Fibroblast of lung (primary cell): ENCODE data around the gene PLK4. TPM values are rescaled to one million over a fixed set of nuclear protein-coding genes. Genes with fewer than 3 reads are reported as not detected.
"Not testable (repeated sequence)": the region's sequence is repeated elsewhere in the genome, so short reads cannot be mapped to it uniquely, and the experiment has no call there.

Experiments used
- DNase-seq, 2 donors: peaks; one replicate each; pipeline versions ENCODE4 v3.0.0 to v3.0.0-alpha.2; 2010; ENCODE audit warnings: low read depth in 2 of 2
- H2AFZ ChIP-seq: 2 replicates; pipeline ENCODE4 v1.5.1; 2012; ENCODE audit warnings: low read length, control low read depth, inconsistent platforms
- H3K27ac ChIP-seq: 2 replicates; pipeline ENCODE4 v1.5.1; 2011; ENCODE audit warnings: low read length, control low read depth; ENCODE audit not compliant: insufficient read depth
- H3K27me3 ChIP-seq: 2 replicates; pipeline ENCODE4 v1.5.1; 2011; ENCODE audit warnings: mild to moderate bottlenecking, low read length; ENCODE audit not compliant: control insufficient read depth, insufficient read depth
- H3K36me3 ChIP-seq: 2 replicates; pipeline ENCODE4 v1.5.1; 2011; ENCODE audit warnings: low read length; ENCODE audit not compliant: control insufficient read depth, insufficient read depth
- H3K4me1 ChIP-seq: 2 replicates; pipeline ENCODE4 v1.5.1; 2011; ENCODE audit warnings: low read length; ENCODE audit not compliant: control insufficient read depth, insufficient read depth; ENCODE audit errors: extremely low read depth
- H3K4me2 ChIP-seq: 2 replicates; pipeline ENCODE4 v1.5.1; 2011; ENCODE audit warnings: low read length, control low read depth; ENCODE audit not compliant: insufficient read depth; ENCODE audit errors: extremely low read depth
- H3K4me3 ChIP-seq, 4 experiments: fragments of 200-600 bp in 1 of 4; sonication (generic) in 1 of 4; replicated peaks in 1 of 4; 2 replicates each; pipeline ENCODE4 v1.5.1; 2011 to 2016; ENCODE audit warnings: low read length in 4 of 4, low read depth in 3 of 4, mild to moderate bottlenecking in 3 of 4, control low read depth in 2 of 4, inconsistent platforms in 1 of 4, mixed read lengths in 1 of 4; ENCODE audit not compliant: insufficient read depth in 1 of 4; ENCODE audit errors: control extremely low read depth in 1 of 4
- H3K79me2 ChIP-seq: 2 replicates; pipeline ENCODE4 v1.5.1; 2012; ENCODE audit warnings: mild to moderate bottlenecking, low read length, inconsistent platforms; ENCODE audit not compliant: control insufficient read depth, insufficient read depth
- H3K9ac ChIP-seq: 2 replicates; pipeline ENCODE4 v1.5.1; 2011; ENCODE audit warnings: mild to moderate bottlenecking, low read length, control low read depth; ENCODE audit not compliant: insufficient read depth
- H3K9me3 ChIP-seq: 2 replicates; pipeline ENCODE4 v1.5.1; 2012; ENCODE audit warnings: low read depth, low read length; ENCODE audit not compliant: control insufficient read depth, insufficient read depth
- H4K20me1 ChIP-seq: 2 replicates; pipeline ENCODE4 v1.5.1; 2011; ENCODE audit warnings: low read length; ENCODE audit not compliant: control insufficient read depth, insufficient read depth; ENCODE audit errors: extremely low read depth
- EZH2 ChIP-seq: IDR thresholded peaks from 2 replicates; pipeline ENCODE4 v1.5.1; 2012; ENCODE audit warnings: low read length, control low read depth, mild to moderate bottlenecking; ENCODE audit errors: missing control alignments
- polyA plus RNA-seq, 2 donors: library from polyadenylated mRNA; depleted of rRNA in 1 of 2; stranded (reverse) in 1 of 2; unstranded in 1 of 2; fragments of >200 nt; gene quantifications; 2 replicates each; pipeline ENCODE4 v1.2.1, GENCODE V29; 2011 to 2012; ENCODE audit warnings: missing spikeins in 1 of 2
- total RNA-seq: library from RNA; depleted of rRNA; stranded (reverse); fragments of >200 nt; gene quantifications from 2 replicates; pipeline ENCODE4 v1.2.1, GENCODE V29; 2014
- TF ChIP-seq, protein P1 (sequence below), 2 donors: IDR thresholded peaks in 1 of 2; conservative IDR thresholded peaks in 1 of 2; 1 replicate in 1 of 2; 2 replicates in 1 of 2; pipeline ENCODE4 v1.5.1; 2011 to 2012; ENCODE audit warnings: low read length in 2 of 2, control low read depth in 1 of 2, inconsistent platforms in 1 of 2, low read depth in 1 of 2, mild to moderate bottlenecking in 1 of 2

PLK4 gene
- total and polyA plus RNA-seq, 2 donors (not counting 1 experiment from before 2014, with no cell fraction given): 5.9 to 6.3 TPM

DNA sequence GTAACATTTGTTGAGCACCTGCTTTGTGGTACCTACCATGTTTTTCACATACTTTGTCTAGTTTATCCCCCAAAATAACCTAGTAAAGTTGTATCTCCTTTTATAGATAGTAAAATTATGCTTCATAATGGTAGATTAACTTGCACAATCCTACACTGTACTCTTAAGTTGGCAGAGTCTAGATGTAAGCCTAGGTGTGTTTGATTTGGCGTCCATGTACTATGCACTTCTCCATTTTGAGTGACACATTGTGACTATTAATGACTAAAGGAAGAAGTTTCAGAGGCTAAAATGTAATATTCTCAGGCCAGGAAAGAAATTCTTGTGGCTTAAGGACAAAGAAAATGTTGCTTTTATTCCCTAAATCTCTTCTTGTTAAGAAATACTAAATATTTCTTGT is 15.4 kb downstream of the PLK4 start:
- Histone ChIP-seq H3K4me3 (no peak overlapping the region), H3K9ac (no peak overlapping the region)
- no peak for TF ChIP-seq EZH2
- TF ChIP-seq, protein P1, sequence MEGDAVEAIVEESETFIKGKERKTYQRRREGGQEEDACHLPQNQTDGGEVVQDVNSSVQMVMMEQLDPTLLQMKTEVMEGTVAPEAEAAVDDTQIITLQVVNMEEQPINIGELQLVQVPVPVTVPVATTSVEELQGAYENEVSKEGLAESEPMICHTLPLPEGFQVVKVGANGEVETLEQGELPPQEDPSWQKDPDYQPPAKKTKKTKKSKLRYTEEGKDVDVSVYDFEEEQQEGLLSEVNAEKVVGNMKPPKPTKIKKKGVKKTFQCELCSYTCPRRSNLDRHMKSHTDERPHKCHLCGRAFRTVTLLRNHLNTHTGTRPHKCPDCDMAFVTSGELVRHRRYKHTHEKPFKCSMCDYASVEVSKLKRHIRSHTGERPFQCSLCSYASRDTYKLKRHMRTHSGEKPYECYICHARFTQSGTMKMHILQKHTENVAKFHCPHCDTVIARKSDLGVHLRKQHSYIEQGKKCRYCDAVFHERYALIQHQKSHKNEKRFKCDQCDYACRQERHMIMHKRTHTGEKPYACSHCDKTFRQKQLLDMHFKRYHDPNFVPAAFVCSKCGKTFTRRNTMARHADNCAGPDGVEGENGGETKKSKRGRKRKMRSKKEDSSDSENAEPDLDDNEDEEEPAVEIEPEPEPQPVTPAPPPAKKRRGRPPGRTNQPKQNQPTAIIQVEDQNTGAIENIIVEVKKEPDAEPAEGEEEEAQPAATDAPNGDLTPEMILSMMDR (conservative IDR thresholded peaks at IDR 0.05 in 1 of 2, IDR thresholded peaks at IDR 0.05 in 1 of 2; ENCODE audit: low read depth in 1 of 2, low read length in 2 of 2): no peak

DNA sequence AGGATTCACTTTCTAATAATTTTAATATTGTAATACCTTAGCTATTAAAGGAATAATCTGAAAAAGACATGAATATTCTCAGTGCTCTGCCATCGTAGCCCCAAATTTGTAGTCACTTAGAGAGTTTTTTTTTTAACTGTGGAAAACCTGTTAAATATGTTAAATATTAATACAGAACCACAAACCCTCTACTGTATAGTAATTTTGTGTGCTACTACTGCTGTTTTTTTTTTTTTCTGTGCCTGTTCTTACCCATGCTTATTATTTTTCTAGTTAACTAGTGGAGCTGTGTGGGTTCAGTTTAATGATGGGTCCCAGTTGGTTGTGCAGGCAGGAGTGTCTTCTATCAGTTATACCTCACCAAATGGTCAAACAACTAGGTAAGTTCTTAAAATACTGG is 15.8 kb downstream of the PLK4 start:
- Histone ChIP-seq H4K20me1 (no peaks in the 10 kb centered on the region), H3K4me3 (no peak overlapping the region), H2AFZ (no peak overlapping the region), H3K36me3 (no peaks in the 10 kb centered on the region), H3K79me2 (no peaks in the 10 kb centered on the region), H3K9me3 (no peaks in the 10 kb centered on the region), H3K27me3 (no peaks in the 10 kb centered on the region), H3K27ac (no peak overlapping the region), H3K4me1 (no peaks in the 10 kb centered on the region), H3K9ac (no peak overlapping the region), H3K4me2 (no peak overlapping the region)
- TF ChIP-seq, protein P1 (conservative IDR thresholded peaks at IDR 0.05 in 1 of 2, IDR thresholded peaks at IDR 0.05 in 1 of 2; ENCODE audit: low read depth in 1 of 2, low read length in 2 of 2): no peak
- no peak for TF ChIP-seq EZH2
- DNase-seq: no peak

More for the DNA sequence above, 15.4 kb downstream of the PLK4 start:
- Histone ChIP-seq H3K27me3 (no peaks in the 10 kb centered on the region), H4K20me1 (no peaks in the 10 kb centered on the region), H3K4me2 (no peak overlapping the region), H3K27ac (no peak overlapping the region), H3K36me3 (no peaks in the 10 kb centered on the region), H3K4me1 (no peaks in the 10 kb centered on the region), H3K79me2 (no peaks in the 10 kb centered on the region), H2AFZ (no peak overlapping the region), H3K9me3 (no peaks in the 10 kb centered on the region)
- no peak for DNase-seq

DNA sequence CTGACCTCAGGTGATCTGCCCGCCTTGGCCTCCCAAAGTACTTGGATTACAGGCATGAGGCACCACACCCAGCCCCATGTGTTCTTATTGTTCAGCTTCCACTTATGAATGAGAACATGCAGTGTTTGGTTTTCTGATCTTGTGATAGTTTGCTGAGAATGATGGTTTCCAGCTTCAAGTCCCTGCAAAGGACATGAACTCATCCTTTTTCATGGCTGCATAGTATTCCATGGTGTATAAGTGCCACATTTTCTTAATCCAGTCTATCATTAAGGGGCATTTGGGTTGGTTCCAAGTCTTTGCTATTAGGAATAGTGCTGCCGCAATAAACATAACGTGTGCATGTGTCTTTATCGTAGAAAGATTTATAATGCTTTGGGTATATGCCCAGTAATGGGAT is 19.0 kb downstream of the PLK4 start:
- not testable (repeated sequence) for H2AFZ ChIP-seq, H3K4me1 ChIP-seq, H3K4me3 ChIP-seq, H3K9ac ChIP-seq, DNase-seq, H3K9me3 ChIP-seq, H3K27ac ChIP-seq, H3K27me3 ChIP-seq, H3K36me3 ChIP-seq, H3K4me2 ChIP-seq, H3K79me2 ChIP-seq, H4K20me1 ChIP-seq
